B cell (primary cell): ENCODE results near the gene ZNF273.

Experiments used
- EZH2 ChIP-seq: IDR thresholded peaks from 2 replicates; pipeline ENCODE4 v1.6.1; 2012; ENCODE audit warnings: borderline replicate concordance, low read depth, mild to moderate bottlenecking, moderate library complexity, low read length; ENCODE audit not compliant: insufficient read depth, poor library complexity, severe bottlenecking
- TF ChIP-seq, protein P1 (sequence below): fragments of 200-600 bp; IDR thresholded peaks from one replicate; pipeline ENCODE4 v1.8.0; 2022; ENCODE audit warnings: antibody characterized with exemption, mild to moderate bottlenecking

DNA sequence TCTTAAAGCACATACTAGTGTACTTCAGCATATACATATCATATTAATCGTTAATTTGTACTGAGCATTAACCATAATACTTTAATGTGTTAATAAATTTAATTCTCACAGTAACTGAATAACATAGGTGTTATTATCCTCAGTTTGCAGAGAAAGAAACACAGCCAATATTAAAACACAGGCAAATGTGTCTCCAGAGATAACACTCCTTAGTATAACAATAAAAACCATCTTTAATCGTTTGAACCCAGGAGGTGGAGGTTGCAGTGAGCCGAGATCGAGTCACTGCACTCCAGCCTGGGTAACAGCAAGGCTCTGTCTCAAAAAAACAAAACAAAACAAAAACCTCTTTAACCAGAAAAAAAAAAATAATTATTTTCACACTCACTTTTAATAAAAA, 49.4 kb upstream of the ZNF273 start:
- no peak for TF ChIP-seq EZH2
- TF ChIP-seq, protein P1, sequence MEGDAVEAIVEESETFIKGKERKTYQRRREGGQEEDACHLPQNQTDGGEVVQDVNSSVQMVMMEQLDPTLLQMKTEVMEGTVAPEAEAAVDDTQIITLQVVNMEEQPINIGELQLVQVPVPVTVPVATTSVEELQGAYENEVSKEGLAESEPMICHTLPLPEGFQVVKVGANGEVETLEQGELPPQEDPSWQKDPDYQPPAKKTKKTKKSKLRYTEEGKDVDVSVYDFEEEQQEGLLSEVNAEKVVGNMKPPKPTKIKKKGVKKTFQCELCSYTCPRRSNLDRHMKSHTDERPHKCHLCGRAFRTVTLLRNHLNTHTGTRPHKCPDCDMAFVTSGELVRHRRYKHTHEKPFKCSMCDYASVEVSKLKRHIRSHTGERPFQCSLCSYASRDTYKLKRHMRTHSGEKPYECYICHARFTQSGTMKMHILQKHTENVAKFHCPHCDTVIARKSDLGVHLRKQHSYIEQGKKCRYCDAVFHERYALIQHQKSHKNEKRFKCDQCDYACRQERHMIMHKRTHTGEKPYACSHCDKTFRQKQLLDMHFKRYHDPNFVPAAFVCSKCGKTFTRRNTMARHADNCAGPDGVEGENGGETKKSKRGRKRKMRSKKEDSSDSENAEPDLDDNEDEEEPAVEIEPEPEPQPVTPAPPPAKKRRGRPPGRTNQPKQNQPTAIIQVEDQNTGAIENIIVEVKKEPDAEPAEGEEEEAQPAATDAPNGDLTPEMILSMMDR, result no peak
